H1 (cell line): ENCODE measurements around the gene NKAIN2. TPM values are rescaled to one million over a fixed set of nuclear protein-coding genes. Genes with fewer than 3 reads are reported as not detected.

Source experiments
- CTCF ChIA-PET: fragments of 300-600 bp; sonication (Branson Sonifier 250); formaldehyde crosslinking; loops from one replicate; lab custom pipeline; 2021; ENCODE audit not compliant: partially characterized antibody; lab: Charles Lee
- POLR2A ChIA-PET: fragments of 300-600 bp; sonication (Branson Sonifier 250); formaldehyde crosslinking; loops from one replicate; lab custom pipeline; 2021; ENCODE audit warnings: inconsistent platforms; ENCODE audit not compliant: partially characterized antibody; lab: Charles Lee
- DNase-seq, 2 experiments: peaks; one replicate each; pipeline versions ENCODE4 v3.0.0 to v3.0.0-alpha.2; 2010 to 2022; ENCODE audit warnings: low spot score in 2 of 2, low read depth in 1 of 2, mixed read lengths in 1 of 2
- FAIRE-seq: peaks from 2 replicates; lab custom pipeline; 2011; peaks lifted over from hg19 to GRCh38; lab: Jason Lieb, UNC
- H2AFZ ChIP-seq: 2 replicates; pipeline ENCODE4 v1.8.1; 2012; ENCODE audit warnings: low read length, inconsistent platforms
- H2AK5ac ChIP-seq: 2 replicates; pipeline ENCODE4 v1.6.1; 2013; ENCODE audit warnings: low read depth, low read length
- H2BK120ac ChIP-seq: replicated peaks from 2 replicates; pipeline ENCODE3; 2013; ENCODE audit warnings: low read depth, low read length, inconsistent platforms
- H2BK12ac ChIP-seq: 2 replicates; pipeline ENCODE4 v1.6.1; 2013; ENCODE audit warnings: low read depth, low read length
- H2BK15ac ChIP-seq: 2 replicates; pipeline ENCODE4 v1.6.1; 2013; ENCODE audit warnings: low read length
- H2BK20ac ChIP-seq: 2 replicates; pipeline ENCODE4 v1.6.1; 2013; ENCODE audit warnings: low read length
- H2BK5ac ChIP-seq: 2 replicates; pipeline ENCODE4 v1.6.1; 2013; ENCODE audit warnings: low read depth, low read length
- H3K14ac ChIP-seq: 2 replicates; pipeline ENCODE4 v1.6.1; 2013; ENCODE audit warnings: inconsistent platforms; ENCODE audit not compliant: insufficient read length
- H3K18ac ChIP-seq: 2 replicates; pipeline ENCODE4 v1.6.1; 2013; ENCODE audit warnings: low read length; ENCODE audit errors: extremely low read depth
- H3K23ac ChIP-seq: 2 replicates; pipeline ENCODE4 v1.6.1; 2013; ENCODE audit warnings: inconsistent platforms; ENCODE audit not compliant: insufficient read length
- H3K23me2 ChIP-seq: 2 replicates; pipeline ENCODE4 v1.6.1; 2013; ENCODE audit warnings: low read depth, low read length
- H3K27ac ChIP-seq: 2 replicates; pipeline ENCODE4 v1.6.1; 2011; ENCODE audit warnings: low read depth, low read length, inconsistent platforms
- H3K27me3 ChIP-seq, 4 experiments: replicated peaks in 1 of 4; 1 replicate in 1 of 4; 2 replicates in 3 of 4; pipeline versions ENCODE4 v1.6.1 to v1.8.1; 2011 to 2013; ENCODE audit warnings: low read length in 3 of 4, mild to moderate bottlenecking in 3 of 4, inconsistent platforms in 2 of 4, mixed read lengths in 2 of 4, moderate library complexity in 1 of 4; ENCODE audit not compliant: control insufficient read depth in 3 of 4, insufficient read depth in 3 of 4; ENCODE audit errors: extremely low read depth in 1 of 4
- H3K36me3 ChIP-seq, 4 experiments: 2 replicates each; pipeline versions ENCODE4 v1.6.1 to v1.8.1; 2011 to 2013; ENCODE audit warnings: mild to moderate bottlenecking in 4 of 4, low read length in 3 of 4, moderate library complexity in 2 of 4, control low read depth in 1 of 4, inconsistent platforms in 1 of 4; ENCODE audit not compliant: insufficient read depth in 4 of 4, control insufficient read depth in 2 of 4
- H3K4ac ChIP-seq: replicated peaks from 2 replicates; pipeline ENCODE3; 2013; ENCODE audit warnings: low read length, low read depth, mixed read lengths, inconsistent platforms; ENCODE audit not compliant: insufficient read length
- H3K4me1 ChIP-seq, 4 experiments: replicated peaks in 1 of 4; 1 replicate in 1 of 4; 2 replicates in 3 of 4; pipeline versions ENCODE4 v1.6.1 to v1.8.1; 2011 to 2013; ENCODE audit warnings: low read length in 3 of 4, inconsistent platforms in 2 of 4, mixed read lengths in 1 of 4; ENCODE audit not compliant: insufficient read depth in 4 of 4, control insufficient read depth in 3 of 4
- H3K4me2 ChIP-seq, 2 experiments: 2 replicates each; pipeline versions ENCODE4 v1.6.1 to v1.8.1; 2011 to 2013; ENCODE audit warnings: low read depth in 2 of 2, low read length in 2 of 2, control low read depth in 1 of 2, inconsistent platforms in 1 of 2, mild to moderate bottlenecking in 1 of 2; ENCODE audit not compliant: insufficient read depth in 1 of 2
- H3K4me3 ChIP-seq, 4 experiments: fragments of 200-600, 300-600 bp in 1 of 4; sonication (generic), shearing (Covaris generic), sonication (Bioruptor Twin) in 1 of 4; 2 replicates each; pipeline versions ENCODE4 v1.5.1 to v1.8.1; 2011 to 2016; ENCODE audit warnings: low read length in 4 of 4, low read depth in 3 of 4, control low read depth in 2 of 4, inconsistent platforms in 2 of 4, mild to moderate bottlenecking in 2 of 4, mixed read lengths in 1 of 4, moderate library complexity in 1 of 4; ENCODE audit not compliant: insufficient read depth in 2 of 4; ENCODE audit errors: extremely low read depth in 1 of 4
- H3K56ac ChIP-seq: replicated peaks from 2 replicates; pipeline ENCODE3; 2013; ENCODE audit warnings: low read depth, mild to moderate bottlenecking, mixed read lengths, low read length, inconsistent platforms; ENCODE audit not compliant: insufficient read length
- H3K79me1 ChIP-seq: 2 replicates; pipeline ENCODE4 v1.6.1; 2013; ENCODE audit warnings: low read depth, low read length, control low read depth
- H3K79me2 ChIP-seq, 2 experiments: 2 replicates each; pipeline versions ENCODE4 v1.6.1 to v1.8.1; 2012 to 2013; ENCODE audit warnings: low read length in 2 of 2, mild to moderate bottlenecking in 2 of 2, inconsistent platforms in 1 of 2; ENCODE audit not compliant: insufficient read depth in 2 of 2, control insufficient read depth in 1 of 2
- H3K9ac ChIP-seq, 4 experiments: replicated peaks in 1 of 4; 1 replicate in 1 of 4; 2 replicates in 3 of 4; pipeline versions ENCODE4 v1.6.1 to v1.8.1; 2011 to 2013; ENCODE audit warnings: low read depth in 3 of 4, low read length in 3 of 4, control low read depth in 2 of 4, mild to moderate bottlenecking in 2 of 4, moderate library complexity in 2 of 4, inconsistent platforms in 1 of 4; ENCODE audit errors: extremely low read depth in 1 of 4
- H3K9me3 ChIP-seq, 2 experiments: 2 replicates each; pipeline versions ENCODE4 v1.6.1 to v1.8.1; 2012 to 2013; ENCODE audit warnings: mild to moderate bottlenecking in 2 of 2, moderate library complexity in 2 of 2, control low read depth in 1 of 2, inconsistent platforms in 1 of 2, low read depth in 1 of 2, low read length in 1 of 2, mixed read lengths in 1 of 2; ENCODE audit not compliant: insufficient read depth in 2 of 2
- H4K20me1 ChIP-seq, 2 experiments: replicated peaks in 1 of 2; 2 replicates each; pipeline versions ENCODE3 to v1.8.1; 2011 to 2013; ENCODE audit warnings: inconsistent platforms in 2 of 2, low read length in 2 of 2, mild to moderate bottlenecking in 1 of 2; ENCODE audit not compliant: insufficient read depth in 2 of 2, control insufficient read depth in 1 of 2
- H4K5ac ChIP-seq: 2 replicates; pipeline ENCODE4 v1.6.1; 2013; ENCODE audit warnings: low read length, low read depth, mixed read lengths, inconsistent platforms; ENCODE audit not compliant: insufficient read length
- H4K8ac ChIP-seq: 2 replicates; pipeline ENCODE4 v1.8.0; 2013; ENCODE audit warnings: mild to moderate bottlenecking, moderate library complexity, low read length, inconsistent platforms; ENCODE audit not compliant: insufficient read depth; ENCODE audit errors: extremely low read depth
- H4K91ac ChIP-seq: replicated peaks from 2 replicates; pipeline ENCODE3; 2013; ENCODE audit warnings: low read length, mixed read lengths, inconsistent platforms; ENCODE audit not compliant: insufficient read length
- CHD1 ChIP-seq: IDR thresholded peaks from 2 replicates; pipeline ENCODE4 v1.6.1; 2012; ENCODE audit warnings: low read depth, low read length, improper control_type of control experiment
- CTBP2 ChIP-seq: IDR thresholded peaks from 2 replicates; pipeline ENCODE4 v1.7.0; 2011; ENCODE audit warnings: borderline replicate concordance, mild to moderate bottlenecking, moderate library complexity, mixed read lengths, low read length; ENCODE audit not compliant: insufficient read depth, insufficient read length
- POLR2A ChIP-seq, 2 experiments: IDR thresholded peaks; 1 replicate in 1 of 2; 2 replicates in 1 of 2; pipeline ENCODE4 v1.6.1; 2011; ENCODE audit warnings: low read depth in 2 of 2, low read length in 2 of 2, mild to moderate bottlenecking in 2 of 2; ENCODE audit errors: control extremely low read depth in 1 of 2
- RNF2 ChIP-seq: fragments of 200-900, 300-1000 bp; sonication (generic); IDR thresholded peaks from 2 replicates; pipeline ENCODE4 v1.7.1; 2016; ENCODE audit warnings: borderline replicate concordance, low read depth, mild to moderate bottlenecking, antibody characterized with exemption, low read length; ENCODE audit not compliant: poor library complexity, severe bottlenecking; ENCODE audit errors: missing control alignments
- SIRT6 ChIP-seq: IDR thresholded peaks from one replicate; pipeline ENCODE4 v1.7.1; 2012; ENCODE audit warnings: low read length, inconsistent platforms
- TAF7 ChIP-seq: optimal IDR thresholded peaks from 2 replicates; pipeline ENCODE3; 2011; ENCODE audit warnings: low read depth, mild to moderate bottlenecking, inconsistent platforms, low read length, moderate library complexity, borderline replicate concordance
- ZNF274 ChIP-seq: IDR thresholded peaks from 2 replicates; pipeline ENCODE4 v1.7.0; 2012; ENCODE audit warnings: low read length, borderline replicate concordance; ENCODE audit errors: extremely low read depth
- WGBS, 2 experiments: shearing (Covaris generic) in 1 of 2; methylation state at CpG; one replicate each; pipeline versions ENCODE4 v1.1.6 to v1.1.7; 2013 to 2015; ENCODE audit warnings: low lambda C conversion rate in 2 of 2, mixed read lengths in 2 of 2, inconsistent platforms in 1 of 2, low coverage in 1 of 2, missing lambda C conversion rate in 1 of 2; ENCODE audit not compliant: insufficient replicate concordance in 2 of 2, insufficient coverage in 1 of 2, insufficient read length in 1 of 2; ENCODE audit errors: extremely low coverage in 1 of 2, missing lambda C conversion rate in 1 of 2; 5-methylcytosine and 5-hydroxymethylcytosine counted together
- polyA plus RNA-seq, 7 experiments: library from polyadenylated mRNA; depleted of rRNA in 3 of 7; stranded (reverse) in 5 of 7; unstranded in 2 of 7; fragments of >200 nt in 5 of 7; fragments of 200-250 nt in 2 of 7; gene quantifications; 1 replicate in 5 of 7; 2 replicates in 1 of 7; 4 replicates in 1 of 7; pipeline versions ENCODE4 v1.2.1 to v1.2.3, GENCODE V29; 2011 to 2013; ENCODE audit warnings: missing spikeins in 2 of 7, mixed read lengths in 2 of 7
- total RNA-seq: library from RNA; stranded (reverse); fragmentation: NEBNext Ultra II Directional; extraction: Animal tissue kit (Norgen Biotek cat#: 25700); gene quantifications from 2 replicates; pipeline ENCODE4 v1.2.1, GENCODE V29; 2021

NKAIN2 gene
- total and polyA plus RNA-seq, 2 of the 8 experiments (the other 6 are each of a cell fraction or from before 2014, with no cell fraction given), result 0.20 to 0.34 TPM

DNA sequence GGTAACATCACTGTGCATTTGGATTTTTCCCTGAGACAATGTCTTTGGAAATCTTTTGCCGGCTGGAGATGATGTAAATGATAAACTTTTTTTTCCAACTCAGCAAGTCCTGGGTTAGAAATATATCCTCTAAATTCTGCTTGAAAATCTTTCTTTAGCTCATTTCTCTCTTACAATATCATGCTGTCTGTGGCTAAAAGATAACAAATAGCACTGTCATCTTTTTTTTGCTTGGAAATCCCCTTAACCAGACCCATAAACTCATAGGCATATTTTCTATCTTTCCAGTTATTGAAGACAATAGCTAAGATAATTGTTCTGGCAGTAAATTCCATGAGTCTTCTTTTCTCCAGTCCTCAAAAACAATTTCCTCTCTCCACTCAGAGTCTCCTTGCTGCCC lies 481.5 kb downstream of the NKAIN2 start:
- no peak overlapping the region for H3K4ac ChIP-seq
- no peak overlapping the region for H3K14ac ChIP-seq
- no peak overlapping the region for H2AFZ ChIP-seq
- H3K79me2 ChIP-seq, result no peaks in the 10 kb centered on the region
- H3K23me2 ChIP-seq, result no peaks in the 10 kb centered on the region
- no peak for FAIRE-seq
- ChIA-PET POLR2A (no interaction called here), CTCF (no interaction called here)
- no peak overlapping the region for H3K4me3 ChIP-seq
- H2AK5ac ChIP-seq, result no peak overlapping the region
- no peak overlapping the region for H3K23ac ChIP-seq
- H2BK20ac ChIP-seq, result no peak overlapping the region
- TF ChIP-seq SIRT6 (no peak), POLR2A (IDR thresholded peaks at IDR 0.05; ENCODE audit: control extremely low read depth in 1 of 2, low read depth in 2 of 2, low read length in 2 of 2) (no peak), ZNF274 (no peak), CTBP2 (no peak), CHD1 (no peak), TAF7 (no peak), RNF2 (no peak)
- no peak overlapping the region for H3K18ac ChIP-seq
- H4K20me1 ChIP-seq, result no peaks in the 10 kb centered on the region
- no peak overlapping the region for H3K56ac ChIP-seq
- H2BK12ac ChIP-seq, result no peak overlapping the region
- H3K36me3 ChIP-seq, result no peaks in the 10 kb centered on the region
- WGBS, 2 experiments, result 94% methylated on average over 1 of the region's 1 CpG; no CpG with 5 or more reads in 1 of the 2 experiments
- H3K27me3 ChIP-seq, result no peaks in the 10 kb centered on the region
- H3K9me3 ChIP-seq, result no peaks in the 10 kb centered on the region
- no peak for DNase-seq
- H2BK5ac ChIP-seq, result no peak overlapping the region
- H2BK15ac ChIP-seq, result no peak overlapping the region
- H3K27ac ChIP-seq, result no peak overlapping the region
- no peak overlapping the region for H4K91ac ChIP-seq
- H3K9ac ChIP-seq, result no peak overlapping the region
- no peak overlapping the region for H4K8ac ChIP-seq
- no peak overlapping the region for H3K4me2 ChIP-seq
- H2BK120ac ChIP-seq, result no peak overlapping the region
- H3K79me1 ChIP-seq, result no peaks in the 10 kb centered on the region
- no peak overlapping the region for H4K5ac ChIP-seq
- no peaks in the 10 kb centered on the region for H3K4me1 ChIP-seq
